GM12878 (cell line): Measurements from ENCODE around the gene ZNRF3. TPM values are rescaled to one million over a fixed set of nuclear protein-coding genes. Genes with fewer than 3 reads are reported as not detected.
A peak's percentile ranks its signal among the peaks of the same experiment; 100 is the strongest.

Source experiments
- ATAC-seq: fragments of 200-7000 bp; cut with Tn5 transposase; 3 replicates; pipeline ENCODE4 v1.9.1; 2020; ENCODE audit warnings: mild to moderate bottlenecking, moderate library complexity
- BruUV-seq: library from RNA; stranded (reverse); fragments of 400-500 nt; replicated peaks from 2 replicates; lab custom pipeline; 2021; lab: Mats Ljungman, UMichigan
- CTCF ChIA-PET: fragments of 300-600 bp; sonication (Branson Sonifier 250); formaldehyde crosslinking; extraction: SDS; loops from one replicate; lab custom pipeline; 2021; ENCODE audit warnings: inconsistent platforms; lab: Yijun Ruan, JAX
- POLR2A ChIA-PET: fragments of 350-600 bp; formaldehyde crosslinking; extraction: SDS; loops from one replicate; lab custom pipeline; 2021; ENCODE audit warnings: inconsistent platforms; lab: Charles Lee
- RAD21 ChIA-PET: fragments of 300-600 bp; sonication (Branson Sonifier 250); formaldehyde crosslinking; loops from one replicate; lab custom pipeline; 2023; ENCODE audit warnings: antibody characterized with exemption; ENCODE audit not compliant: unreplicated experiment; lab: Charles Lee
- SMC1A ChIA-PET: fragments of 300-600 bp; sonication (Branson Sonifier 250); formaldehyde crosslinking; loops from one replicate; lab custom pipeline; 2023; ENCODE audit not compliant: unreplicated experiment, uncharacterized antibody; lab: Charles Lee
- DNase-seq: peaks from one replicate; pipeline ENCODE4 v3.0.0-alpha.2; 2011; ENCODE audit warnings: low read depth, low spot score
- FAIRE-seq: peaks from 3 replicates; lab custom pipeline; 2011; peaks lifted over from hg19 to GRCh38; lab: Jason Lieb, UNC
- H2AFZ ChIP-seq: 2 replicates; pipeline ENCODE4 v1.6.0; 2011; ENCODE audit warnings: low read depth, low read length, control low read depth; ENCODE audit not compliant: control insufficient read depth
- H3K27ac ChIP-seq: 2 replicates; pipeline ENCODE4 v1.5.1; 2011; ENCODE audit warnings: control low read depth; ENCODE audit not compliant: control insufficient read depth, insufficient read depth
- H3K27me3 ChIP-seq, 2 experiments: replicated peaks in 1 of 2; 2 replicates each; pipeline versions ENCODE4 v1.6.0 to v1.6.1; 2011; ENCODE audit warnings: low read length in 1 of 2; ENCODE audit not compliant: control insufficient read depth in 2 of 2, insufficient read depth in 2 of 2
- H3K36me3 ChIP-seq, 2 experiments: 2 replicates each; pipeline ENCODE4 v1.5.1; 2011; ENCODE audit warnings: low read length in 1 of 2; ENCODE audit not compliant: control insufficient read depth in 2 of 2, insufficient read depth in 2 of 2
- H3K4me1 ChIP-seq: 2 replicates; pipeline ENCODE4 v1.6.1; 2011; ENCODE audit warnings: mild to moderate bottlenecking, low read length, moderate library complexity, mixed read lengths; ENCODE audit not compliant: control insufficient read depth, insufficient read depth
- H3K4me2 ChIP-seq: 2 replicates; pipeline ENCODE4 v1.6.0; 2011; ENCODE audit warnings: control low read depth; ENCODE audit not compliant: control insufficient read depth, insufficient read depth
- H3K4me3 ChIP-seq: fragments of 200-600 bp; sonication (generic); 2 replicates; pipeline ENCODE4 v1.5.1; 2016
- H3K79me2 ChIP-seq: 2 replicates; pipeline ENCODE4 v1.6.0; 2011; ENCODE audit warnings: low read length; ENCODE audit not compliant: control insufficient read depth, insufficient read depth
- H3K9ac ChIP-seq: 2 replicates; pipeline ENCODE4 v1.8.0; 2011; ENCODE audit warnings: low read length, control low read depth, mixed read lengths; ENCODE audit not compliant: control insufficient read depth, insufficient read depth
- H3K9me3 ChIP-seq: replicated peaks from 3 replicates; pipeline ENCODE4 v1.5.1; 2011; ENCODE audit warnings: mild to moderate bottlenecking, low read length; ENCODE audit not compliant: control insufficient read depth, insufficient read depth
- H4K20me1 ChIP-seq: 2 replicates; pipeline ENCODE4 v1.6.0; 2011; ENCODE audit not compliant: control insufficient read depth, insufficient read depth
- ATF2 ChIP-seq: IDR thresholded peaks from 2 replicates; pipeline ENCODE4 v1.6.1; 2012; ENCODE audit warnings: low read length, inconsistent platforms
- BHLHE40 ChIP-seq, 2 experiments: fragments of 450-650 bp in 1 of 2; IDR thresholded peaks; 2 replicates each; pipeline ENCODE4 v1.6.1; 2011 to 2017; ENCODE audit warnings: low read depth in 2 of 2, borderline replicate concordance in 1 of 2, improper control_type of control experiment in 1 of 2, low read length in 1 of 2, mild to moderate bottlenecking in 1 of 2
- E2F8 ChIP-seq: fragments of 450-650 bp; IDR thresholded peaks from 2 replicates; pipeline ENCODE4 v1.6.1; 2018; ENCODE audit warnings: mild to moderate bottlenecking, low read depth, moderate library complexity; ENCODE audit not compliant: partially characterized antibody
- HDAC2 ChIP-seq: fragments of 200-600 bp; sonication (generic); IDR thresholded peaks from 2 replicates; pipeline ENCODE4 v1.6.1; 2017
- MYB ChIP-seq: fragments of 150-350 bp; IDR thresholded peaks from 2 replicates; pipeline ENCODE4 v1.6.1; 2014; ENCODE audit warnings: mild to moderate bottlenecking, low read depth, low read length, borderline replicate concordance
- NR2C2 ChIP-seq: IDR thresholded peaks from 2 replicates; pipeline ENCODE4 v1.6.1; 2011; ENCODE audit warnings: borderline replicate concordance, low read depth; ENCODE audit not compliant: control insufficient read depth, insufficient read length
- RB1 ChIP-seq: fragments of 450-650 bp; formaldehyde crosslinking; IDR thresholded peaks from 2 replicates; pipeline ENCODE4 v1.6.1; 2017; ENCODE audit warnings: mild to moderate bottlenecking, borderline replicate concordance
- RFX5 ChIP-seq: IDR thresholded peaks from 2 replicates; pipeline ENCODE4 v1.6.1; 2011; ENCODE audit warnings: low read depth, low read length, improper control_type of control experiment
- TARDBP ChIP-seq: IDR thresholded peaks from 2 replicates; pipeline ENCODE4 v1.6.1; 2016; ENCODE audit warnings: borderline replicate concordance
- WGBS: methylation state at CpG from one replicate; pipeline ENCODE4 v1.1.6; 2016; ENCODE audit warnings: low lambda C conversion rate; ENCODE audit not compliant: insufficient replicate concordance, insufficient coverage; ENCODE audit errors: missing lambda C conversion rate; 5-methylcytosine and 5-hydroxymethylcytosine counted together
- in situ Hi-C: fragments of 300-500 bp; cut with MboI; formaldehyde crosslinking; loops from 9 replicates; pipeline ENCODE4 v1.14.3; 2018; ENCODE audit warnings: mixed read lengths
- intact Hi-C: fragments of 100-400 bp; cut with micrococcal nuclease; formaldehyde crosslinking; loops from one replicate; pipeline ENCODE4 v1.14.2; 2022; ENCODE audit not compliant: unreplicated experiment
- polyA plus RNA-seq, 11 experiments: library from polyadenylated mRNA; depleted of rRNA in 4 of 11; unstranded in 6 of 11; stranded (reverse) in 5 of 11; fragments of >200 nt; fragmentation: Nextera tagmentation in 4 of 11; fragmentation: Illumina TruSeq in 1 of 11; extraction: Ambion mirVana in 4 of 11; extraction: Trizol in 1 of 11; gene quantifications; 1 replicate in 1 of 11; 2 replicates in 10 of 11; pipeline versions ENCODE4 v1.2.1 to v1.2.3, GENCODE V29; 2011 to 2016; ENCODE audit warnings: inconsistent platforms in 2 of 11, missing spikeins in 2 of 11, low read depth in 1 of 11
- total RNA-seq, 4 experiments: library from RNA; depleted of rRNA in 3 of 4; stranded (reverse); fragments of >200 nt in 3 of 4; fragmentation: Illumina TruSeq in 1 of 4; extraction: Trizol in 1 of 4; gene quantifications; 2 replicates each; pipeline versions ENCODE4 v1.2.1 to v1.2.3, GENCODE V29; 2013 to 2021
- TF ChIP-seq, protein P1 (sequence below): fragments of 450-650 bp; conservative IDR thresholded peaks from 2 replicates; pipeline ENCODE4 v1.6.1; 2017; ENCODE audit warnings: mild to moderate bottlenecking, moderate library complexity

Gene ZNRF3
- total and polyA plus RNA-seq, 10 of the 15 experiments (the other 5 are each of a cell fraction or from before 2014, with no cell fraction given): 0.05 to 2.4 (median 0.46) TPM

GRCh38 chr22:28894334-28894733, 11.0 kb downstream of the ZNRF3 start:
- TF ChIP-seq ATF2: no peak
- no peak for TF ChIP-seq NR2C2
- Histone ChIP-seq H3K36me3 (no peaks in the 10 kb centered on the region), H3K27me3 (no peaks in the 10 kb centered on the region; a peak in 1 of 4 replicates), H3K4me2 (no peak overlapping the region), H3K4me3 (no peak overlapping the region), H2AFZ (no peak overlapping the region), H3K27ac (no peak overlapping the region), H3K79me2 (no peaks in the 10 kb centered on the region), H3K9ac (no peak overlapping the region), H4K20me1 (0 out of 2 replicates have a peak, but pooled peaks cover 2% of the 10 kb centered on the region), H3K9me3 (no peaks in the 10 kb centered on the region), H3K4me1 (no peaks in the 10 kb centered on the region)
- FAIRE-seq (no peak), ATAC-seq (peak; percentile 29), DNase-seq (no peak)
- WGBS: 16% methylated on average over 8 of the region's 8 CpGs
- POLR2A ChIA-PET: no interaction called here
- in situ Hi-C loops: no loop called here
- intact Hi-C loops: no loop called here
- RAD21 ChIA-PET: no interaction called here
- BruUV-seq: no TSS peak
- CTCF ChIA-PET: no interaction called here
- SMC1A ChIA-PET: interaction anchor here (0.6 to 1.7 kb wide), 4 partner anchors 9 to 315 kb away, joined by 3 to 9 read pairs (median 4); no protein-coding TSS in a partner anchor

- H3K79me2 ChIP-seq: no peaks in the 10 kb centered on the region
- RAD21 ChIA-PET: no interaction called here
- H2AFZ ChIP-seq: no peak overlapping the region
- H3K27me3 ChIP-seq: no peaks in the 10 kb centered on the region; a peak in 1 of 4 replicates
- H3K9ac ChIP-seq: no peak overlapping the region
- H3K27ac ChIP-seq: no peak overlapping the region
- H3K9me3 ChIP-seq: no peaks in the 10 kb centered on the region
- no peak overlapping the region for H3K4me2 ChIP-seq
- SMC1A ChIA-PET: interaction anchor here (0.7 to 1.7 kb wide), 6 partner anchors 9 to 258 kb away, joined by 3 to 9 read pairs (median 4); no protein-coding TSS in a partner anchor
- intact Hi-C loops (no loop called here), in situ Hi-C loops (no loop called here)
- 0 out of 2 replicates have a peak, but pooled peaks cover 2% of the 10 kb centered on the region for H4K20me1 ChIP-seq
- H3K4me3 ChIP-seq: no peak overlapping the region
- H3K4me1 ChIP-seq: no peaks in the 10 kb centered on the region
- ATAC-seq: no peak
- POLR2A ChIA-PET: no interaction called here
- CTCF ChIA-PET: interaction anchor here (1.1 kb wide), 1 partner anchor 48 kb away, joined by 3 read pairs; no protein-coding TSS in a partner anchor
- FAIRE-seq: no peak
- DNase-seq: no peak
- WGBS: 86% methylated on average over 3 of the region's 3 CpGs
- H3K36me3 ChIP-seq: no peaks in the 10 kb centered on the region
- BruUV-seq: no TSS peak
- TF ChIP-seq MYB (no peak), RB1 (no peak), HDAC2 (no peak), BHLHE40 (IDR thresholded peaks at IDR 0.05; ENCODE audit: borderline replicate concordance in 1 of 2, low read depth in 2 of 2, low read length in 1 of 2) (no peak), TARDBP (no peak), E2F8 (no peak), RFX5 (no peak)
- TF ChIP-seq, protein P1, sequence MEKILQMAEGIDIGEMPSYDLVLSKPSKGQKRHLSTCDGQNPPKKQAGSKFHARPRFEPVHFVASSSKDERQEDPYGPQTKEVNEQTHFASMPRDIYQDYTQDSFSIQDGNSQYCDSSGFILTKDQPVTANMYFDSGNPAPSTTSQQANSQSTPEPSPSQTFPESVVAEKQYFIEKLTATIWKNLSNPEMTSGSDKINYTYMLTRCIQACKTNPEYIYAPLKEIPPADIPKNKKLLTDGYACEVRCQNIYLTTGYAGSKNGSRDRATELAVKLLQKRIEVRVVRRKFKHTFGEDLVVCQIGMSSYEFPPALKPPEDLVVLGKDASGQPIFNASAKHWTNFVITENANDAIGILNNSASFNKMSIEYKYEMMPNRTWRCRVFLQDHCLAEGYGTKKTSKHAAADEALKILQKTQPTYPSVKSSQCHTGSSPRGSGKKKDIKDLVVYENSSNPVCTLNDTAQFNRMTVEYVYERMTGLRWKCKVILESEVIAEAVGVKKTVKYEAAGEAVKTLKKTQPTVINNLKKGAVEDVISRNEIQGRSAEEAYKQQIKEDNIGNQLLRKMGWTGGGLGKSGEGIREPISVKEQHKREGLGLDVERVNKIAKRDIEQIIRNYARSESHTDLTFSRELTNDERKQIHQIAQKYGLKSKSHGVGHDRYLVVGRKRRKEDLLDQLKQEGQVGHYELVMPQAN: no peak
Observed at GRCh38 chr22:28894807-28895206, 11.4 kb downstream of the ZNRF3 start.
